ENCODE results near the gene QSOX2. TPM values are rescaled to one million over a fixed set of nuclear protein-coding genes. Genes with fewer than 3 reads are reported as not detected.

Gene QSOX2
- total RNA-seq, 2 donors from 2014 or later, result 4.3 to 12.2 TPM

- H3K4me3 ChIP-seq, result no peak overlapping the region
- peaks cover 42% of the 10 kb centered on the region for H3K27me3 ChIP-seq (replicated peaks; ENCODE audit: insufficient read depth)
- no peaks in the 10 kb centered on the region for H3K4me1 ChIP-seq (replicated peaks)
- H3K27ac ChIP-seq, result no peak overlapping the region
- no peak for DNase-seq (ENCODE audit: low spot score)
- 93% methylated on average over 5 of the region's 5 CpGs for WGBS
- TF ChIP-seq POLR2A (IDR thresholded peaks at IDR 0.05), result no peak
- no peak for TF ChIP-seq CTCF (IDR thresholded peaks at IDR 0.05)
- TF ChIP-seq POLR2AphosphoS5 (IDR thresholded peaks at IDR 0.05), result no peak
- intact Hi-C loops (cut with DNase I), result no loop called here
- no peaks in the 10 kb centered on the region for H3K36me3 ChIP-seq
- no peaks in the 10 kb centered on the region for H3K9me3 ChIP-seq
Observed at GRCh38 chr9:136205707-136205992, 40.0 kb downstream of the QSOX2 start.

- Histone ChIP-seq H3K4me3 (no peak within 1 kb of the TSS), H3K36me3 (no peaks in the 10 kb centered on the region), H3K27ac (no peak within 1 kb of the TSS), H3K9me3 (no peaks in the 10 kb centered on the region), H3K4me1 (replicated peaks) (no peaks in the 10 kb centered on the region), H3K27me3 (replicated peaks; ENCODE audit: insufficient read depth) (peaks cover 47% of the 10 kb centered on the region)
- WGBS, result 15% methylated on average over 47 of the region's 70 CpGs
- intact Hi-C loops (cut with DNase I), result no loop called here
- DNase-seq (ENCODE audit: low spot score), result no peak
- no peak for TF ChIP-seq CTCF (IDR thresholded peaks at IDR 0.05)
- no peak for TF ChIP-seq POLR2A (IDR thresholded peaks at IDR 0.05)
- TF ChIP-seq POLR2AphosphoS5 (IDR thresholded peaks at IDR 0.05), result no peak
Observed at GRCh38 chr9:136204838-136205706, 40.5 kb downstream of the QSOX2 start, which contains the start of gene LHX3. LHX3 (minus strand) TSS chr9:136205128; CDS start chr9:136205012, 116 bp downstream.

GRCh38 chr9:136204145-136204805 lies 41.3 kb downstream of the QSOX2 start:
- no peak overlapping the region for H3K4me3 ChIP-seq
- no peak overlapping the region for H3K27ac ChIP-seq
- TF ChIP-seq CTCF (IDR thresholded peaks at IDR 0.05) (no peak), POLR2A (IDR thresholded peaks at IDR 0.05) (no peak), POLR2AphosphoS5 (IDR thresholded peaks at IDR 0.05) (no peak)
- H3K36me3 ChIP-seq, result no peaks in the 10 kb centered on the region
- H3K27me3 ChIP-seq (replicated peaks; ENCODE audit: insufficient read depth), result peaks cover 53% of the 10 kb centered on the region
- no peaks in the 10 kb centered on the region for H3K4me1 ChIP-seq (replicated peaks)
- no peak for DNase-seq (ENCODE audit: low spot score)
- H3K9me3 ChIP-seq, result no peaks in the 10 kb centered on the region
- intact Hi-C loops (cut with DNase I), result no loop called here
- WGBS, result 45% methylated on average over 25 of the region's 25 CpGs

GRCh38 chr9:136203408-136204144 lies 42.0 kb downstream of the QSOX2 start:
- H3K4me3 ChIP-seq, result no peak overlapping the region
- peaks cover 59% of the 10 kb centered on the region for H3K27me3 ChIP-seq (replicated peaks; ENCODE audit: insufficient read depth)
- H3K36me3 ChIP-seq, result no peaks in the 10 kb centered on the region
- no peaks in the 10 kb centered on the region for H3K4me1 ChIP-seq (replicated peaks)
- no peak for TF ChIP-seq CTCF (IDR thresholded peaks at IDR 0.05)
- no peak for TF ChIP-seq POLR2AphosphoS5 (IDR thresholded peaks at IDR 0.05)
- no peak for TF ChIP-seq POLR2A (IDR thresholded peaks at IDR 0.05)
- intact Hi-C loops (cut with DNase I), result no loop called here
- H3K9me3 ChIP-seq, result no peaks in the 10 kb centered on the region
- no peak overlapping the region for H3K27ac ChIP-seq
- DNase-seq (ENCODE audit: low spot score), result no peak
- 25% methylated on average over 24 of the region's 33 CpGs for WGBS
